T-cell (primary cell): ENCODE measurements around the gene GKN2. TPM values are rescaled to one million over a fixed set of nuclear protein-coding genes. Genes with fewer than 3 reads are reported as not detected.

ENCODE experiments used
- ATAC-seq, 4 experiments: fragments of 200-7000 bp in 3 of 4; fragments of 150-1000 bp in 1 of 4; cut with Tn5 transposase; replicated peaks in 1 of 4; 1 replicate in 3 of 4; 2 replicates in 1 of 4; pipeline ENCODE4 v1.10.0; 2021; ENCODE audit warnings: moderate library complexity in 3 of 4, mild to moderate bottlenecking in 2 of 4, moderate number of reproducible peaks in 1 of 4
- CTCF ChIA-PET, 2 donors: fragments of 300-600 bp; sonication (Branson Sonifier 250); formaldehyde crosslinking; loops; one replicate each; lab custom pipeline; 2022; ENCODE audit warnings: antibody characterized with exemption in 2 of 2; lab: Charles Lee
- POLR2A ChIA-PET, 2 donors: fragments of 300-600 bp; sonication (Branson Sonifier 250); formaldehyde crosslinking; loops; one replicate each; lab custom pipeline; 2022; ENCODE audit warnings: antibody characterized with exemption in 2 of 2; lab: Charles Lee
- DNase-seq, 35 experiments: peaks; one replicate each; pipeline versions ENCODE4 v3.0.0 to v3.0.0-alpha.2; 2013 to 2023
- H3K27ac ChIP-seq: one replicate; pipeline ENCODE4 v1.5.1; 2013; ENCODE audit warnings: low read length
- H3K27me3 ChIP-seq, 2 experiments: replicated peaks in 1 of 2; 1 replicate in 1 of 2; 2 replicates in 1 of 2; pipeline versions ENCODE4 v1.6.1 to v1.7.0; 2013; ENCODE audit warnings: low read length in 1 of 2, mixed read lengths in 1 of 2; ENCODE audit not compliant: control insufficient read depth in 2 of 2, insufficient read depth in 2 of 2; ENCODE audit errors: extremely low read depth in 1 of 2
- H3K36me3 ChIP-seq, 2 donors: 1 replicate in 1 of 2; 2 replicates in 1 of 2; pipeline versions ENCODE4 v1.6.1 to v1.7.0; 2013; ENCODE audit warnings: low read length in 1 of 2; ENCODE audit not compliant: control insufficient read depth in 2 of 2, insufficient read depth in 1 of 2; ENCODE audit errors: extremely low read depth in 1 of 2
- H3K4me1 ChIP-seq, 2 experiments: 1 replicate in 1 of 2; 2 replicates in 1 of 2; pipeline versions ENCODE4 v1.6.1 to v1.7.0; 2013; ENCODE audit warnings: low read length in 2 of 2, mixed read lengths in 1 of 2; ENCODE audit not compliant: insufficient read depth in 2 of 2, control insufficient read depth in 1 of 2; ENCODE audit errors: extremely low read depth in 1 of 2
- H3K4me3 ChIP-seq, 2 donors: 1 replicate in 1 of 2; 2 replicates in 1 of 2; pipeline versions ENCODE4 v1.5.1 to v1.7.0; 2013; ENCODE audit warnings: mild to moderate bottlenecking in 2 of 2, low read length in 1 of 2, moderate library complexity in 1 of 2; ENCODE audit not compliant: control insufficient read depth in 1 of 2; ENCODE audit errors: extremely low read depth in 1 of 2
- H3K9me3 ChIP-seq: 2 replicates; pipeline ENCODE4 v1.7.0; 2013
- H3K27ac Mint-ChIP-seq, 2 donors: one replicate each; pipeline ENCODE4 v1.8.0; 2020 to 2021; ENCODE audit warnings: mild to moderate bottlenecking in 2 of 2, mixed read lengths in 2 of 2
- H3K27me3 Mint-ChIP-seq, 2 donors: one replicate each; pipeline ENCODE4 v1.8.0; 2021 to 2022; ENCODE audit warnings: mixed read lengths in 2 of 2
- H3K36me3 Mint-ChIP-seq: one replicate; pipeline ENCODE4 v1.8.0; 2021; ENCODE audit warnings: mixed read lengths
- H3K4me1 Mint-ChIP-seq, 3 donors: one replicate each; pipeline ENCODE4 v1.8.0; 2020 to 2022; ENCODE audit warnings: mixed read lengths in 3 of 3, mild to moderate bottlenecking in 1 of 3
- H3K4me3 Mint-ChIP-seq, 3 donors: one replicate each; pipeline ENCODE4 v1.8.0; 2020 to 2022; ENCODE audit warnings: mild to moderate bottlenecking in 3 of 3, mixed read lengths in 3 of 3, moderate library complexity in 3 of 3
- H3K9me3 Mint-ChIP-seq, 3 donors: one replicate each; pipeline ENCODE4 v1.8.0; 2020 to 2022; ENCODE audit warnings: mixed read lengths in 3 of 3
- WGBS: methylation state at CpG from one replicate; pipeline ENCODE4 v1.1.5; 2013; ENCODE audit warnings: missing lambda C conversion rate; ENCODE audit not compliant: insufficient coverage; 5-methylcytosine and 5-hydroxymethylcytosine counted together
- total RNA-seq, 35 experiments: library from RNA in 6 of 35; stranded (reverse) in 6 of 35; fragments of 120-200 nt in 1 of 35; gene quantifications; one replicate each; pipeline versions ENCODE4 v1.2.1 to v1.2.4 and lab custom pipeline; 2013 to 2026

GKN2 gene
- total RNA-seq, 5 donors from 2014 or later (not counting 1 experiment from before 2014, with no cell fraction given) = not detected

GRCh38 chr2:68934021-68934420, 18.7 kb downstream of the GKN2 start:
- no peak overlapping the region for H3K4me3 Mint-ChIP-seq
- Histone ChIP-seq H3K4me1 (no peaks in the 10 kb centered on the region), H3K27me3 (peaks cover 0 to 12% of the 10 kb centered on the region in 2 experiments), H3K9me3 (no peaks in the 10 kb centered on the region), H3K4me3 (no peak overlapping the region), H3K27ac (no peak overlapping the region), H3K36me3 (no peaks in the 10 kb centered on the region)
- DNase-seq = no peak
- H3K4me1 Mint-ChIP-seq = no peaks in the 10 kb centered on the region
- H3K27me3 Mint-ChIP-seq = peaks cover 0 to 3% of the 10 kb centered on the region in 2 donors
- no CpG with 5 or more reads among the region's 3 CpGs for WGBS
- ATAC-seq = no peak
- ChIA-PET CTCF (interaction anchor here (0.6 to 1.2 kb wide), 4 partner anchors 9 to 470 kb away, joined by 3 to 4 read pairs (median 3); no protein-coding TSS in a partner anchor), POLR2A (no interaction called here)
- H3K36me3 Mint-ChIP-seq = no peaks in the 10 kb centered on the region
- no peak overlapping the region for H3K27ac Mint-ChIP-seq
- H3K9me3 Mint-ChIP-seq = no peaks in the 10 kb centered on the region

DNA sequence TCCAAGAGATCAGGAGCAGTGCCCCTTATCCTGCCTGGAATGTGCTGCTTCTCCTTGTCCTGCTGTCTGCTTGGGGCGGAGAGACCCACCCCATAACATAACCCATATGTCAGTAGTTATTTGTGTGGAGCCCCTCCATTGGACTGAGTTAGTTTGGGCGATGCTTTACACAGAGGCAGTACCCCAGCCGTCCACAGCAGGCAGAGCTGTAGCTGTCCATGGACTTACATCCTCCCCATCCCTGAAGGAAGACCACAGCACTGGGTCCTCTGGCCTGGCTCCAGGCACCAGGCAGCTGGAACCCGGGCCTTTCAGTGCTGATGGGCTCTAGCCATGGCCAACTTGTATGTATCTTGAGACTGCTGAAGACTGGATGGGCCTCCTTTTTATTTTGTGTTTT, 20.3 kb downstream of the GKN2 start:
- DNase-seq (no peak), ATAC-seq (no peak)
- no peaks in the 10 kb centered on the region for H3K4me1 Mint-ChIP-seq
- no peak overlapping the region for H3K27ac Mint-ChIP-seq
- Histone ChIP-seq H3K36me3 (no peaks in the 10 kb centered on the region), H3K27ac (no peak overlapping the region), H3K4me1 (no peaks in the 10 kb centered on the region), H3K27me3 (peaks cover 0 to 19% of the 10 kb centered on the region in 2 experiments), H3K9me3 (no peaks in the 10 kb centered on the region), H3K4me3 (no peak overlapping the region)
- 90% methylated on average over 2 of the region's 4 CpGs for WGBS
- CTCF ChIA-PET = interaction anchor here in 1 of 2 donors (0.8 kb wide), 1 partner anchor 445 kb away, joined by 3 read pairs; no protein-coding TSS in a partner anchor
- POLR2A ChIA-PET = no interaction called here
- peaks cover 1 to 3% of the 10 kb centered on the region in 2 donors for H3K27me3 Mint-ChIP-seq
- no peak overlapping the region for H3K4me3 Mint-ChIP-seq
- H3K36me3 Mint-ChIP-seq = no peaks in the 10 kb centered on the region
- H3K9me3 Mint-ChIP-seq = no peaks in the 10 kb centered on the region

DNA sequence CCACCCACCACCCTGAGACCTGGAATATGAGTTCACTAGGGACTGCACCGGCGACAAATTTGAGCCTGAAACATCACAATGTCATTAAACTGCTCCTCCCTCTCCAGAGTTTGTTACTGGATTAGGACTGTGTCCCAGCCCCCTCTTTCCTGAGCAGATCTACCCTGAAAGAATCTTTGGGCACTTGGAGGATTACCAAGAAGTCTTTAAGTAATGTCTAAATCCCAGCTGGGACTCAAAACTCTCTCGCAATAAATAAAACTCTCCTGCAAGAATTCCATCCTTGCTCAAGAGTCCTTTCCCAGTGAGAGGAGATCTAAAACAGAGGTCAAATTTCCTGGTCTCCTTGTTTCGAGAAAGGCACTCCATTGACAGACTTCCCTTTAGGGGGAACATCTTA, 20.9 kb downstream of the GKN2 start:
- no peak overlapping the region for H3K27ac ChIP-seq
- H3K4me3 ChIP-seq = no peak overlapping the region
- POLR2A ChIA-PET = no interaction called here
- no peaks in the 10 kb centered on the region for H3K9me3 Mint-ChIP-seq
- H3K36me3 ChIP-seq = no peaks in the 10 kb centered on the region
- no peak for ATAC-seq
- CTCF ChIA-PET = no interaction called here
- no peaks in the 10 kb centered on the region for H3K4me1 ChIP-seq
- H3K36me3 Mint-ChIP-seq = no peaks in the 10 kb centered on the region
- H3K27ac Mint-ChIP-seq = no peak overlapping the region
- no CpG with 5 or more reads among the region's 4 CpGs for WGBS
- peaks cover 3 to 4% of the 10 kb centered on the region in 2 donors for H3K27me3 Mint-ChIP-seq
- H3K9me3 ChIP-seq = no peaks in the 10 kb centered on the region
- H3K27me3 ChIP-seq = peaks cover 0 to 21% of the 10 kb centered on the region in 2 experiments
- H3K4me1 Mint-ChIP-seq = no peaks in the 10 kb centered on the region
- DNase-seq = no peak
- H3K4me3 Mint-ChIP-seq = no peak overlapping the region

DNA sequence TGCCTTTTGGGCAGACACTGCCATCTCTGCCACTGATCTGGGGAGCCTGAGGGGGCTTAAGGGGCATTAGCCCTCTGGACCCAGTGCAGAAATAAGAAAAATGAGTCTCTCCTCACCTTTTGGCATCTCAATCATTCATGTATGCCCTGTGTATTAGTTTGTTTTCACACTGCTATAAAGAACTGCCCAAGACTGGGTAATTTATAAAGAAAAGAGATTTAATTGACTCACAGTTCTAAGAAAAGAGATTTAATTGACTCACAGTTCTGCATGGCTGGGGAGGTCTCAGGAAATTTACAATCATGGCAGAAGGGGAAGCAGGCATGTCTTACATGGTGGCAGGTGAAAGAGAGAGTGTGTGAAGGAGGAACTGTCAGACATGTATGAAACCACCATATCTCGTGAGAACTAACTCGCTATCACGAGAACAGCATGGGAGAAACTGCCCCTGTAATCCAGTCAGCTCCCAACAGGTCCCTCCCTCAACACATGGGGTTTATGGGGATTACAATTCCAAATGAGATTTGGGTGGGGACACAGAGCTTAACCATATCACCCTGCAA, 21.5 kb downstream of the GKN2 start:
- no peak overlapping the region for H3K4me3 ChIP-seq
- no peaks in the 10 kb centered on the region for H3K36me3 Mint-ChIP-seq
- ATAC-seq (no peak), DNase-seq (no peak)
- no peaks in the 10 kb centered on the region for H3K36me3 ChIP-seq
- no peaks in the 10 kb centered on the region for H3K9me3 Mint-ChIP-seq
- no CpG with 5 or more reads among the region's 3 CpGs for WGBS
- H3K27ac Mint-ChIP-seq = no peak overlapping the region
- no peaks in the 10 kb centered on the region for H3K4me1 Mint-ChIP-seq
- H3K9me3 ChIP-seq = no peaks in the 10 kb centered on the region
- peaks cover 3 to 4% of the 10 kb centered on the region in 2 donors for H3K27me3 Mint-ChIP-seq
- no peak overlapping the region for H3K4me3 Mint-ChIP-seq
- no peak overlapping the region for H3K27ac ChIP-seq
- H3K27me3 ChIP-seq = peaks cover 0 to 19% of the 10 kb centered on the region in 2 experiments
- POLR2A ChIA-PET = no interaction called here
- CTCF ChIA-PET = no interaction called here
- no peaks in the 10 kb centered on the region for H3K4me1 ChIP-seq

DNA sequence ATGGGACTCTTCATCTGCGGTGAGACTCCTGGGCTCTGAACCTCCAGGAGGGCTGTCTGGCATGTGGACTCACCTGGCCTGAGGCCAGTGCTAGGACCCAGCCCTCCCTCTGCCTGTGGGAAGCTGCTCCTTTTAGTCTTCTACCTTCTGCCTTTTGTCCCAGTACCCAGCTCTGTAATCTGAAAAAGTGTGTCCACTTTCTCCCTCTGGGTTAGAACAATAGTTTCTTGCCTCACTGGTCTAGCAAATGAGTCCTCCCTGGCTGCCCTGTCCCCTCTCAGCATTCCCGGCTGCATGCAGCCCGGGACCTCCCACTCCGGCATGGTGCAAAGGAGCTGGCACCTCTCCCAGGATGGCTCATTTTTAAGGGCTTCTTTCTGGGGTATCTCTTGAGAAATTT, 25.9 kb downstream of the GKN2 start:
- ATAC-seq = no peak
- peaks cover 3 to 5% (median 4%) of the 10 kb centered on the region in 3 donors for H3K4me1 Mint-ChIP-seq
- H3K4me3 Mint-ChIP-seq = no peak overlapping the region
- H3K27me3 Mint-ChIP-seq = peaks cover 3 to 4% of the 10 kb centered on the region in 2 donors
- Histone ChIP-seq H3K4me3 (no peak overlapping the region), H3K27me3 (peaks cover 0 to 11% of the 10 kb centered on the region in 2 experiments), H3K4me1 (no peaks in the 10 kb centered on the region), H3K27ac (no peak overlapping the region), H3K9me3 (no peaks in the 10 kb centered on the region), H3K36me3 (no peaks in the 10 kb centered on the region)
- H3K36me3 Mint-ChIP-seq = no peaks in the 10 kb centered on the region
- ChIA-PET CTCF (interaction anchor here (0.5 to 4.4 kb wide), 17 partner anchors 16 to 797 kb away, joined by 3 to 78 read pairs (median 3); partner anchors contain the start of genes APLF (in 1 of the 2) and FBXO48 (in 1 of the 2)), POLR2A (no interaction called here)
- no peak for DNase-seq
- 100% methylated on average over 2 of the region's 4 CpGs for WGBS
- H3K9me3 Mint-ChIP-seq = no peaks in the 10 kb centered on the region
- no peak overlapping the region for H3K27ac Mint-ChIP-seq

- ATAC-seq (peak; percentile 68 to 83 (median 71)), DNase-seq (peak in 30 of 35 experiments; percentile 21 to 83 (median 46))
- H3K27me3 Mint-ChIP-seq = peaks cover 3 to 4% of the 10 kb centered on the region in 2 donors
- H3K27ac Mint-ChIP-seq = no peak overlapping the region
- H3K4me3 ChIP-seq = no peak overlapping the region
- no peaks in the 10 kb centered on the region for H3K4me1 ChIP-seq
- ChIA-PET CTCF (interaction anchor here (0.6 to 4.4 kb wide), 32 partner anchors 15 to 767 kb away, joined by 3 to 78 read pairs (median 4); partner anchors contain the start of genes APLF (in 1 of the 2), ARHGAP25 (in 1 of the 2), FBXO48 (in 1 of the 2) and PNO1 (in 1 of the 2)), POLR2A (interaction anchor here in 1 of 2 donors (0.6 to 0.7 kb wide), 2 partner anchors 12 to 18 kb away, joined by 3 read pairs; no protein-coding TSS in a partner anchor)
- H3K9me3 Mint-ChIP-seq = no peaks in the 10 kb centered on the region
- no peak overlapping the region for H3K4me3 Mint-ChIP-seq
- peaks cover 0 to 11% of the 10 kb centered on the region in 2 experiments for H3K27me3 ChIP-seq
- peaks cover 3 to 5% (median 4%) of the 10 kb centered on the region in 3 donors for H3K4me1 Mint-ChIP-seq
- H3K36me3 ChIP-seq = no peaks in the 10 kb centered on the region
- no peaks in the 10 kb centered on the region for H3K9me3 ChIP-seq
- WGBS = 60% methylated on average over 5 of the region's 9 CpGs
- no peak overlapping the region for H3K27ac ChIP-seq
- no peaks in the 10 kb centered on the region for H3K36me3 Mint-ChIP-seq
These were observed 27.3 kb downstream of the GKN2 start for GRCh38 chr2:68925295-68925896.
